Lung (tissue), 12 donors: ENCODE measurements around the gene SIM2. TPM values are rescaled to one million over a fixed set of nuclear protein-coding genes. Genes with fewer than 3 reads are reported as not detected.

ENCODE experiments used
- ATAC-seq: fragments of 200-7000 bp; cut with Tn5 transposase; one replicate; pipeline ENCODE4 v1.9.1; 2020; ENCODE audit warnings: moderate number of reproducible peaks; ENCODE audit not compliant: insufficient read depth, low FRiP score
- DNase-seq, 3 donors: peaks; one replicate each; pipeline ENCODE4 v3.0.0-alpha.2; 2013 to 2017
- H3K27ac ChIP-seq, 2 donors: one replicate each; pipeline ENCODE4 v1.5.1; 2013; ENCODE audit warnings: mild to moderate bottlenecking in 2 of 2, moderate library complexity in 2 of 2, control low read depth in 1 of 2, inconsistent platforms in 1 of 2, low read depth in 1 of 2, low read length in 1 of 2
- H3K27me3 ChIP-seq, 3 donors: one replicate each; pipeline ENCODE4 v1.5.1; 2013; ENCODE audit warnings: low read length in 2 of 3; ENCODE audit not compliant: control insufficient read depth in 3 of 3, insufficient read depth in 3 of 3
- H3K36me3 ChIP-seq, 4 donors: one replicate each; pipeline ENCODE4 v1.5.1; 2013; ENCODE audit warnings: low read length in 4 of 4, mild to moderate bottlenecking in 1 of 4, moderate library complexity in 1 of 4; ENCODE audit not compliant: control insufficient read depth in 4 of 4, insufficient read depth in 4 of 4
- H3K4me1 ChIP-seq, 5 donors: one replicate each; pipeline ENCODE4 v1.5.1; 2013; ENCODE audit warnings: low read length in 5 of 5, mild to moderate bottlenecking in 2 of 5, moderate library complexity in 1 of 5; ENCODE audit not compliant: control insufficient read depth in 5 of 5, insufficient read depth in 5 of 5
- H3K4me3 ChIP-seq: one replicate; pipeline ENCODE4 v1.5.1; 2013; ENCODE audit warnings: mild to moderate bottlenecking, control low read depth, moderate library complexity
- H3K9ac ChIP-seq, 2 donors: one replicate each; pipeline ENCODE4 v1.5.1; 2013; ENCODE audit warnings: low read length in 2 of 2, control low read depth in 1 of 2; ENCODE audit not compliant: insufficient read depth in 1 of 2
- H3K9me3 ChIP-seq, 4 donors: one replicate each; pipeline ENCODE4 v1.5.1; 2013; ENCODE audit warnings: low read length in 3 of 4, mild to moderate bottlenecking in 1 of 4, moderate library complexity in 1 of 4; ENCODE audit not compliant: control insufficient read depth in 4 of 4, insufficient read depth in 3 of 4
- CTCF ChIP-seq: IDR thresholded peaks from 2 replicates; pipeline ENCODE4 v1.5.1; 2012; ENCODE audit warnings: mild to moderate bottlenecking; ENCODE audit errors: control extremely low read depth, extremely low read depth
- WGBS, 2 donors: extraction: QIAGEN DNeasy Blood & Tissue Kit; methylation state at CpG; one replicate each; pipeline ENCODE4 v1.1.7; 2013; 5-methylcytosine and 5-hydroxymethylcytosine counted together
- polyA plus RNA-seq, 2 donors: library from polyadenylated mRNA; stranded (reverse); fragments of 200-250 nt; gene quantifications; one replicate each; pipeline ENCODE4 v1.2.1, GENCODE V29; 2013
- total RNA-seq, 2 donors: library from RNA; depleted of rRNA in 1 of 2; stranded (reverse); fragments of >200 nt in 1 of 2; gene quantifications; one replicate each; pipeline ENCODE4 v1.2.1, GENCODE V29; 2014 to 2021
- donor health status: control.
- donor health status: control.
- donor health status: Bipolar disorder and iron deficiency.
- donor health status: healthy.
- donor health status: DM: yes; HTN: yes; CAD: no.

The SIM2 gene
- total and polyA plus RNA-seq, 4 donors: not detected

DNA sequence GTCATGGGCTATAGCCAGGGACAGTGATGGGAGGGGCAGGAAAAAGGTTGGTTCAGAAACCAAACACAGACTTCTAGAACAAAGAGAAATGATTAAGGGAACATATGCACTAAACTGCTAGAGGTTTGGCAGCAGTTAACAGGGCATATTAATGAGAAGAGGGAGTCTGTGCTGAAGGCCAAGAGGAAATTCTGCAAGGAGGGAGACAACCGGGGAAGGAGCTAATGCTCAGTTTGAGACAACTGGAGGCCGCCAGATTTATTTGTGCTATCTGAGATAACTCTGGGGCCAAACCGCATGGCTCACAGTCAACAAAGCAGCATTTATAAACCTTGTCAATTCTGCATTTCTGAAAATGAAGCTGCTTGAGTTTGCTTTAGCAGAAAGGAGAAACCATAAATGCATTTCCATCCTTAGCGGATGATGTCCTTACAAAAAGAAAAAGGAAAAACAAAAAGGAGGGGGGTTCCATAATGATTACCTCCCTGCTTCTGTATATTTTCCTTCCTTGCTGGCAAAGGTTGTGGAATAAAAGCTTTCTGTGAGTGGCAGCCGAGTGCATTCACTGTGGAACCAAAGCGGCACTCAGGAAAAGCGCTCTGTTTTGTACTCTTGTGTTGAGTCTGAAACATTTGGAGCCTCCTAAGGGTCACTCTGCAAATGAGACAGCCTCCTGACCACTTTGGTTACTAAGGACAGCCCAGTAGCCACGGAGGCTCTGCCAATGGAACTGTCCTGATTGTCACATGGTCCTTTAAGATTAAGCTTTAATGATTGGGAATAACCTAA is 70.3 kb downstream of the SIM2 start:
- no peaks in the 10 kb centered on the region for H3K27me3 ChIP-seq
- DNase-seq: peak; percentile 56 to 84 (median 80)
- TF ChIP-seq CTCF: no peak
- no peak overlapping the region for H3K9ac ChIP-seq
- H3K4me3 ChIP-seq: no peak overlapping the region
- no peak for ATAC-seq
- H3K4me1 ChIP-seq: peaks cover 1 to 25% (median 8%) of the 10 kb centered on the region in 5 donors
- H3K27ac ChIP-seq: no peak overlapping the region
- 67 to 77% methylated on average over 8 of the region's 8 CpGs for WGBS, 2 donors
- H3K9me3 ChIP-seq: no peaks in the 10 kb centered on the region
- H3K36me3 ChIP-seq: no peaks in the 10 kb centered on the region

DNA sequence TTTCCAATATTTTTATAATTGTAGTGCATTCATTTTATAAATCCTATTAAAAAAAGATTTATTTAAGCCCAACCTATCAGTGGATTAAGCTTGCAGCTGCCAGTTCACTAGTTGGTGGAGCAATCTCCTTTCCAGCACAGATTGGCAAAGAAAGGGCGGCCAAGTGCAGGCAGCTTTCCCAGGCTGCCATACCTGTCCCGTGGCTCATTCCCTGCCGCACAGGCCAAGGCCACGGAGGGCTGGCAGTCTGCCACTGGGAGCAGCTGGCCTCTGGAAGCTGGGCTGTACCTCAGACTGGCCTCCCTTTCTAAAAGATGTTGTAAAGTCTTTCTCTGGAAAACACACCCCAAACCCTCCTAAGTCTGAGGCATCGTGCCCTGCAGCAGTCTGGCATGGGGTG is 74.2 kb downstream of the SIM2 start:
- peak; percentile 48 for ATAC-seq
- peak overlapping the region in 1 of 2 donors; percentile 26 for H3K27ac ChIP-seq
- H3K27me3 ChIP-seq: no peaks in the 10 kb centered on the region
- peaks cover 1 to 24% (median 8%) of the 10 kb centered on the region in 5 donors for H3K4me1 ChIP-seq
- TF ChIP-seq CTCF: no peak
- 55 to 82% methylated on average over 5 of the region's 5 CpGs for WGBS, 2 donors
- H3K9ac ChIP-seq: no peak overlapping the region
- no peak overlapping the region for H3K4me3 ChIP-seq
- no peaks in the 10 kb centered on the region for H3K36me3 ChIP-seq
- no peaks in the 10 kb centered on the region for H3K9me3 ChIP-seq
- DNase-seq: peak in 1 of 3 donors; percentile 31

- Histone ChIP-seq H3K9me3 (no peaks in the 10 kb centered on the region), H3K9ac (no peak overlapping the region), H3K36me3 (no peaks in the 10 kb centered on the region), H3K4me3 (no peak overlapping the region), H3K4me1 (peaks cover 1 to 16% (median 8%) of the 10 kb centered on the region in 5 donors), H3K27ac (no peak overlapping the region), H3K27me3 (no peaks in the 10 kb centered on the region)
- ATAC-seq: no peak
- no peak for DNase-seq
- 67 to 81% methylated on average over 8 of the region's 8 CpGs for WGBS, 2 donors
- TF ChIP-seq CTCF: no peak
Measured at GRCh38 chr21:36773995-36774394, 75.1 kb downstream of the SIM2 start.
